Psoas muscle (tissue), 8 donors: ENCODE data around the gene RFX1. TPM values are rescaled to one million over a fixed set of nuclear protein-coding genes. Genes with fewer than 3 reads are reported as not detected.
"Not testable (repeated sequence)": the region's sequence is repeated elsewhere in the genome, so short reads cannot be mapped to it uniquely, and the experiment has no call there.

Source experiments
- ATAC-seq, 4 donors: fragments of 200-7000 bp; cut with Tn5 transposase; one replicate each; pipeline ENCODE4 v1.9.1; 2020; ENCODE audit warnings: moderate library complexity in 3 of 4, mild to moderate bottlenecking in 2 of 4
- DNase-seq, 2 donors: peaks; one replicate each; pipeline ENCODE4 v3.0.0-alpha.2; 2020
- H3K27ac ChIP-seq: fragments of 200-600 bp; one replicate; pipeline ENCODE4 v1.8.0; 2022
- H3K27me3 ChIP-seq, 3 donors: fragments of 200-600 bp in 1 of 3; one replicate each; pipeline versions ENCODE4 v1.6.1 to v1.8.0; 2013 to 2022; ENCODE audit warnings: low read length in 2 of 3, mild to moderate bottlenecking in 2 of 3, moderate library complexity in 1 of 3; ENCODE audit not compliant: insufficient read depth in 3 of 3
- H3K36me3 ChIP-seq, 2 donors: fragments of 200-600 bp in 1 of 2; one replicate each; pipeline versions ENCODE4 v1.6.1 to v1.8.0; 2013 to 2022; ENCODE audit warnings: low read depth in 1 of 2, mild to moderate bottlenecking in 1 of 2, moderate library complexity in 1 of 2; ENCODE audit not compliant: insufficient read depth in 1 of 2
- H3K4me1 ChIP-seq: fragments of 200-600 bp; one replicate; pipeline ENCODE4 v1.8.0; 2022
- H3K4me3 ChIP-seq: fragments of 200-600 bp; one replicate; pipeline ENCODE4 v1.8.0; 2022; ENCODE audit warnings: mild to moderate bottlenecking
- H3K9me3 ChIP-seq: fragments of 200-600 bp; one replicate; pipeline ENCODE4 v1.8.0; 2022
- CTCF ChIP-seq: fragments of 200-600 bp; IDR thresholded peaks from one replicate; pipeline ENCODE4 v1.8.0; 2022; ENCODE audit warnings: antibody characterized with exemption
- WGBS, 3 donors: extraction: QIAGEN DNeasy Blood & Tissue Kit; methylation state at CpG; one replicate each; pipeline versions ENCODE4 v1.1.6 to v1.1.7; 2013; 5-methylcytosine and 5-hydroxymethylcytosine counted together
- intact Hi-C, 2 donors: fragments of 100-400 bp; cut with DNase I; formaldehyde crosslinking; loops; one replicate each; pipeline versions ENCODE4 v1.11.0 to v1.14.2; 2022
- polyA plus RNA-seq, 3 donors: library from polyadenylated mRNA; stranded (reverse); fragments of 200-250 nt; gene quantifications; one replicate each; pipeline ENCODE4 v1.2.3, GENCODE V29; 2013
- total RNA-seq, 4 donors: library from RNA; stranded (reverse); fragmentation: NEBNext Ultra II Directional in 2 of 4; extraction: Animal tissue kit (Norgen Biotek cat#: 25700) in 2 of 4; gene quantifications; one replicate each; pipeline versions ENCODE4 v1.2.1 to v1.2.4, GENCODE V29; 2021 to 2023
- donor health status: healthy with polysubstance abuse.
- donor health status: DM: no; HTN: no; CAD: no; lungs with moderate emphysema.
- donor health status: Bipolar disorder and iron deficiency.
- donor health status: healthy.
- donor health status: DM: yes; HTN: yes; CAD: no.
- donor health status: DM: no; HTN: no; CAD: no.
- donor health status: DM: no; HTN: no; CAD: no.
- donor health status: DM: yes; HTN: yes; CAD: no.

RFX1 gene
- total and polyA plus RNA-seq, 7 donors: 2.9 to 10.1 (median 6.4) TPM

GRCh38 chr19:14028901-14029300, 22.8 kb upstream of the RFX1 start:
- intact Hi-C loops: no loop called here
- Histone ChIP-seq H3K36me3 (no peaks in the 10 kb centered on the region), H3K27me3 (no peaks in the 10 kb centered on the region), H3K27ac (no peak overlapping the region), H3K4me1 (no peaks in the 10 kb centered on the region), H3K4me3 (no peak overlapping the region), H3K9me3 (no peaks in the 10 kb centered on the region)
- TF ChIP-seq CTCF: no peak
- DNase-seq (no peak), ATAC-seq (no peak)
- 76 to 79% (median 77%) methylated on average over 4 of the region's 4 CpGs for WGBS, 3 donors

- no peak for TF ChIP-seq CTCF
- intact Hi-C loops: no loop called here
- Histone ChIP-seq H3K27ac (no peak within 1 kb of the TSS), H3K36me3 (no peaks in the 10 kb centered on the region), H3K27me3 (no peaks in the 10 kb centered on the region), H3K4me3 (no peak within 1 kb of the TSS), H3K9me3 (no peaks in the 10 kb centered on the region), H3K4me1 (no peaks in the 10 kb centered on the region)
- DNase-seq (no peak), ATAC-seq (no peak)
- WGBS, 3 donors: 70 to 73% (median 72%) methylated on average over 24 of the region's 24 CpGs
Measured at GRCh38 chr19:14027856-14028450, 21.8 kb upstream of the RFX1 start, which contains the start of gene RLN3. TSS of gene RLN3 (plus strand) at chr19:14028148. CDS start at chr19:14028205, 57 bp downstream.

GRCh38 chr19:14026652-14027192, 20.6 kb upstream of the RFX1 start:
- H3K4me1 ChIP-seq, H3K27ac ChIP-seq, ATAC-seq, H3K9me3 ChIP-seq, H3K36me3 ChIP-seq, DNase-seq, intact Hi-C loops, H3K4me3 ChIP-seq, H3K27me3 ChIP-seq: not testable (repeated sequence)
- WGBS, 3 donors: 88 to 91% (median 88%) methylated on average over 5 of the region's 5 CpGs

- intact Hi-C loops: no loop called here
- H3K36me3 ChIP-seq: no peaks in the 10 kb centered on the region
- H3K27me3 ChIP-seq: no peaks in the 10 kb centered on the region
- no peak overlapping the region for H3K4me3 ChIP-seq
- peak; percentile 28 for TF ChIP-seq CTCF
- 59 to 66% (median 61%) methylated on average over 9 of the region's 9 CpGs for WGBS, 3 donors
- no peak overlapping the region for H3K27ac ChIP-seq
- H3K9me3 ChIP-seq: no peaks in the 10 kb centered on the region
- DNase-seq: peak; percentile 34 to 53
- no peaks in the 10 kb centered on the region for H3K4me1 ChIP-seq
- peak in 1 of 4 donors; percentile 38 for ATAC-seq
Measured at GRCh38 chr19:14023404-14024235, 17.5 kb upstream of the RFX1 start.

- Histone ChIP-seq H3K4me1 (no peaks in the 10 kb centered on the region), H3K27ac (no peak overlapping the region), H3K27me3 (no peaks in the 10 kb centered on the region), H3K4me3 (no peak overlapping the region), H3K36me3 (no peaks in the 10 kb centered on the region), H3K9me3 (no peaks in the 10 kb centered on the region)
- intact Hi-C loops: no loop called here
- WGBS, 3 donors: 83 to 84% (median 84%) methylated on average over 4 of the region's 4 CpGs
- DNase-seq: peak in 1 of 2 donors; percentile 2
- no peak for ATAC-seq
- no peak for TF ChIP-seq CTCF
Measured at GRCh38 chr19:14022469-14022868, 16.3 kb upstream of the RFX1 start.
